ENCODE measurements around the gene ENTREP1. TPM values are rescaled to one million over a fixed set of nuclear protein-coding genes. Genes with fewer than 3 reads are reported as not detected.

ENTREP1 gene
- total and polyA plus RNA-seq, 2 donors (not counting 1 experiment from before 2014, with no cell fraction given), result 0.06 TPM; not detected in 1

DNA sequence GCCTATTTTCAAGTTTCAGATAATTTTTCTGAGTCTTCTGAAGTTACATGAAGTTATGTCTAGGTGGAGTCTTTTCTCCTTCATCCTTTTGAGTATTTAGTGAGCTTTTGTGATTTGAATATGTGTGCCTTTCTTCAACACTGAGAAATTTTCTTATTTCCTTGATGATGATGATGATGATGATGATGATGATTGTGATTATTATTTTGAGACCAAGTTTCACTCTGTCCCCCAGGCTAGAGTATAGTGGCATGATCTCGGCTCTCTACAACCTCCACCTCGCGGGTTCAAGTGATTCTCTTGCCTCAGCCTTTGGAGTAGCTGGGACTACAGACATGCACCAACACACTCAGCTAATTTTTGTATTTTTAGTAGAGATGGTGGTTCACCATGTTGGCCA, 26.2 kb downstream of the ENTREP1 start:
- no peaks in the 10 kb centered on the region for H3K79me2 ChIP-seq (ENCODE audit: control insufficient read depth, insufficient read depth, low read length)
- H3K9me3 ChIP-seq (ENCODE audit: control insufficient read depth, insufficient read depth, low read depth, low read length), result no peaks in the 10 kb centered on the region
- no peaks in the 10 kb centered on the region for H3K4me1 ChIP-seq (ENCODE audit: control insufficient read depth, extremely low read depth, insufficient read depth, low read length)
- no peak overlapping the region for H3K4me2 ChIP-seq (ENCODE audit: extremely low read depth, insufficient read depth, low read length)
- H3K9ac ChIP-seq (ENCODE audit: insufficient read depth, low read length), result no peak overlapping the region
- DNase-seq (ENCODE audit: low read depth in 2 of 2), result no peak
- no peak for TF ChIP-seq EZH2 (IDR thresholded peaks at IDR 0.05; ENCODE audit: low read length, missing control alignments)
- TF ChIP-seq, protein P1, sequence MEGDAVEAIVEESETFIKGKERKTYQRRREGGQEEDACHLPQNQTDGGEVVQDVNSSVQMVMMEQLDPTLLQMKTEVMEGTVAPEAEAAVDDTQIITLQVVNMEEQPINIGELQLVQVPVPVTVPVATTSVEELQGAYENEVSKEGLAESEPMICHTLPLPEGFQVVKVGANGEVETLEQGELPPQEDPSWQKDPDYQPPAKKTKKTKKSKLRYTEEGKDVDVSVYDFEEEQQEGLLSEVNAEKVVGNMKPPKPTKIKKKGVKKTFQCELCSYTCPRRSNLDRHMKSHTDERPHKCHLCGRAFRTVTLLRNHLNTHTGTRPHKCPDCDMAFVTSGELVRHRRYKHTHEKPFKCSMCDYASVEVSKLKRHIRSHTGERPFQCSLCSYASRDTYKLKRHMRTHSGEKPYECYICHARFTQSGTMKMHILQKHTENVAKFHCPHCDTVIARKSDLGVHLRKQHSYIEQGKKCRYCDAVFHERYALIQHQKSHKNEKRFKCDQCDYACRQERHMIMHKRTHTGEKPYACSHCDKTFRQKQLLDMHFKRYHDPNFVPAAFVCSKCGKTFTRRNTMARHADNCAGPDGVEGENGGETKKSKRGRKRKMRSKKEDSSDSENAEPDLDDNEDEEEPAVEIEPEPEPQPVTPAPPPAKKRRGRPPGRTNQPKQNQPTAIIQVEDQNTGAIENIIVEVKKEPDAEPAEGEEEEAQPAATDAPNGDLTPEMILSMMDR (conservative IDR thresholded peaks at IDR 0.05 in 1 of 2, IDR thresholded peaks at IDR 0.05 in 1 of 2; ENCODE audit: low read depth in 1 of 2, low read length in 2 of 2), result no peak
- H3K27ac ChIP-seq (ENCODE audit: insufficient read depth, low read length), result no peak overlapping the region
- no peak overlapping the region for H3K4me3 ChIP-seq (replicated peaks in 1 of 4; ENCODE audit: control extremely low read depth in 1 of 4, insufficient read depth in 1 of 4, low read depth in 3 of 4, low read length in 4 of 4)
- H3K27me3 ChIP-seq (ENCODE audit: control insufficient read depth, insufficient read depth, low read length), result no peaks in the 10 kb centered on the region
- H3K36me3 ChIP-seq (ENCODE audit: control insufficient read depth, insufficient read depth, low read length), result no peaks in the 10 kb centered on the region
- no peak overlapping the region for H2AFZ ChIP-seq (ENCODE audit: low read length)
- H4K20me1 ChIP-seq (ENCODE audit: control insufficient read depth, extremely low read depth, insufficient read depth, low read length), result no peaks in the 10 kb centered on the region

- H3K4me2 ChIP-seq (ENCODE audit: extremely low read depth, insufficient read depth, low read length), result no peak overlapping the region
- no peaks in the 10 kb centered on the region for H3K79me2 ChIP-seq (ENCODE audit: control insufficient read depth, insufficient read depth, low read length)
- H2AFZ ChIP-seq (ENCODE audit: low read length), result no peak overlapping the region
- H3K27ac ChIP-seq (ENCODE audit: insufficient read depth, low read length), result no peak overlapping the region
- no peaks in the 10 kb centered on the region for H3K36me3 ChIP-seq (ENCODE audit: control insufficient read depth, insufficient read depth, low read length)
- H3K9ac ChIP-seq (ENCODE audit: insufficient read depth, low read length), result no peak overlapping the region
- no peaks in the 10 kb centered on the region for H4K20me1 ChIP-seq (ENCODE audit: control insufficient read depth, extremely low read depth, insufficient read depth, low read length)
- H3K4me3 ChIP-seq (replicated peaks in 1 of 4; ENCODE audit: control extremely low read depth in 1 of 4, insufficient read depth in 1 of 4, low read depth in 3 of 4, low read length in 4 of 4), result no peak overlapping the region
- TF ChIP-seq EZH2 (IDR thresholded peaks at IDR 0.05; ENCODE audit: low read length, missing control alignments), result no peak
- TF ChIP-seq, protein P1 (conservative IDR thresholded peaks at IDR 0.05 in 1 of 2, IDR thresholded peaks at IDR 0.05 in 1 of 2; ENCODE audit: low read depth in 1 of 2, low read length in 2 of 2), result no peak
- no peaks in the 10 kb centered on the region for H3K27me3 ChIP-seq (ENCODE audit: control insufficient read depth, insufficient read depth, low read length)
- DNase-seq (ENCODE audit: low read depth in 2 of 2), result no peak
- H3K9me3 ChIP-seq (ENCODE audit: control insufficient read depth, insufficient read depth, low read depth, low read length), result no peaks in the 10 kb centered on the region
- H3K4me1 ChIP-seq (ENCODE audit: control insufficient read depth, extremely low read depth, insufficient read depth, low read length), result no peaks in the 10 kb centered on the region
Observed at GRCh38 chr9:69355232-69355631, 30.2 kb downstream of the ENTREP1 start.

DNA sequence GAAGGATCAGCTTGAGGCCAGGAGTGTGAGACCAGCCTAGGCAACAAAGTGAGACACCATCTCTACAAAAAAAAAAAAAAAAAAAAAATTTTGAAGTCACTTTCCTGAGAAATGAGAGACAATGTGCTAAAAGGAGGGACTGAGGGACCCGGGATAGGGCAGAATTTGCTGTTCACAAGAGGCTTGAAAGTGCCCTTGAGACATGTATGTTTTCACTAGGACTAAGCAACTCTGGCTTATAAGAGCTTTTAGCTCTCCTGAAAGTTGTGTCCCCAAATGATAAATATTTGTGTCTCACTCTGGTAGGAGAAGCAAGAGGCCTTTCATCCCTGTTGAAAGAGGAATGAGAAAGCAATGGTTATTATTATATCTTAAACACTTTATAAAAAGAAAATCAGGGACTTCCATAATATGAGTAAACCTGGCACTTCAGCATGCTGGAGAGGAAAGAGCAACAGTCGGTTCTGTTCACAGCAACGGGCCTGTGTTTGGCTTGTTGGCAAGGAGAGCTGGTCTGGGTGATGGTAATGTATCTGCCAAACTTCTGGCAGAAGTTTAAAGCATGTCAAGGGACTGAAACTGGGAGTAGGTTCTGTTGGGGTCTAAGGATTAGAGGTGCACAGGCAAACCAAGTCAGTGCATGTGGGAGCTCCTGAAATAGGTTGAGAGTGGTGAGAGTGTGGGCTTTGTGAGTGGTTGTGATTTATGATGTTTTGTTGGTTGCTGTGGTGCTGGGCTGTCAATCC, 32.2 kb downstream of the ENTREP1 start:
- no peaks in the 10 kb centered on the region for H3K27me3 ChIP-seq (ENCODE audit: control insufficient read depth, insufficient read depth, low read length)
- H3K4me1 ChIP-seq (ENCODE audit: control insufficient read depth, extremely low read depth, insufficient read depth, low read length), result no peaks in the 10 kb centered on the region
- TF ChIP-seq, protein P1 (conservative IDR thresholded peaks at IDR 0.05 in 1 of 2, IDR thresholded peaks at IDR 0.05 in 1 of 2; ENCODE audit: low read depth in 1 of 2, low read length in 2 of 2), result no peak
- no peak for TF ChIP-seq EZH2 (IDR thresholded peaks at IDR 0.05; ENCODE audit: low read length, missing control alignments)
- H3K4me3 ChIP-seq (replicated peaks in 1 of 4; ENCODE audit: control extremely low read depth in 1 of 4, insufficient read depth in 1 of 4, low read depth in 3 of 4, low read length in 4 of 4), result no peak overlapping the region
- H3K79me2 ChIP-seq (ENCODE audit: control insufficient read depth, insufficient read depth, low read length), result no peaks in the 10 kb centered on the region
- H3K9me3 ChIP-seq (ENCODE audit: control insufficient read depth, insufficient read depth, low read depth, low read length), result no peaks in the 10 kb centered on the region
- H3K4me2 ChIP-seq (ENCODE audit: extremely low read depth, insufficient read depth, low read length), result no peak overlapping the region
- no peak for DNase-seq (ENCODE audit: low read depth in 2 of 2)
- H3K9ac ChIP-seq (ENCODE audit: insufficient read depth, low read length), result no peak overlapping the region
- no peak overlapping the region for H3K27ac ChIP-seq (ENCODE audit: insufficient read depth, low read length)
- no peaks in the 10 kb centered on the region for H3K36me3 ChIP-seq (ENCODE audit: control insufficient read depth, insufficient read depth, low read length)
- H2AFZ ChIP-seq (ENCODE audit: low read length), result no peak overlapping the region
- no peaks in the 10 kb centered on the region for H4K20me1 ChIP-seq (ENCODE audit: control insufficient read depth, extremely low read depth, insufficient read depth, low read length)

Data from fibroblast of lung (primary cell).